Thyroid gland (tissue), 4 donors: ENCODE measurements around the gene PRAC1.

Experiments used
- POLR2A ChIP-seq, 2 donors: fragments of 450-650 bp; IDR thresholded peaks; one replicate each; pipeline ENCODE4 v1.6.1; 2017; ENCODE audit warnings: antibody characterized with exemption in 2 of 2, mild to moderate bottlenecking in 2 of 2, moderate library complexity in 1 of 2
- TF ChIP-seq, protein P1 (sequence below), 6 experiments: fragments of 200-600 bp in 3 of 6; fragments of 450-650 bp in 3 of 6; sonication (generic) in 3 of 6; IDR thresholded peaks; one replicate each; pipeline ENCODE4 v1.5.1; 2016 to 2019; ENCODE audit warnings: antibody characterized with exemption in 6 of 6, mild to moderate bottlenecking in 2 of 6, inconsistent platforms in 1 of 6, moderate library complexity in 1 of 6

DNA sequence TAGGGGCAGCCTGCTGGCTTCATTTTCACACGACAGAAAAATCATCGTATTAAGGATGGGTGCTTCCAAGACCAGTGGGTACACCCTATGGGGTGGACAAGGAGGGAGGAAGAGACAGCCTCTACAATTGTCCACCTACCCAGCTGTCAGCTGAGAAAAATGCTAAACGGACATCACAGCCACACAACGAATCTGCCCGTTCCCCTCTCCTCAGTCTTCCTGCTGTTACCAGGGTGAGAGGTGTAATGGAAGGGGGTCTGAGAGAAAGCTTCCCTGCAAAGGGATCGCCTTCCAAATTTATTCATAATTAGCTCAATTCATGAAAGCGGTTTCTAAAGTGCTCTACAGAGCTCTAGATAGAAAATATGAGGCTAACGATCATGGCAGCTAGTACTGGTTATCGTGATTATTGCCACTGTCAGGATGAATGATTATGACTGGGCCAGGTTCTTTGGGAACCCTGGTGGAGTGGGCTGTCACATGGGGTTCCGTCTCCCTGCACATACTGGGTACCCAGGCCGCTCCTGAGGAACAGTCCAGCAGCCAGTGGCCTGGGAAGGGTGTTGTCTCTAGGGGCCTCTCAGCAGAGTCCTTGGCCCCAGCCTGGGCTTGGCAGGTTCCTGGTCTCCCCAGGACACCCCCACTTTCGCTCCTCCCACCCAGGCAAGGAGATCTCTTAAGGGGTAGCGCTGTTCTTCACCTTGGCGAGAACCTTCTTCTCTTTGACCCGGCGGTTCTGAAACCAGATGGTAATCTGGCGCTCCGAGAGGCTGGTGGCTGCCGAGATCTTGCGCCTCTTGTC lies 4.0 kb upstream of the PRAC1 start:
- TF ChIP-seq, protein P1, sequence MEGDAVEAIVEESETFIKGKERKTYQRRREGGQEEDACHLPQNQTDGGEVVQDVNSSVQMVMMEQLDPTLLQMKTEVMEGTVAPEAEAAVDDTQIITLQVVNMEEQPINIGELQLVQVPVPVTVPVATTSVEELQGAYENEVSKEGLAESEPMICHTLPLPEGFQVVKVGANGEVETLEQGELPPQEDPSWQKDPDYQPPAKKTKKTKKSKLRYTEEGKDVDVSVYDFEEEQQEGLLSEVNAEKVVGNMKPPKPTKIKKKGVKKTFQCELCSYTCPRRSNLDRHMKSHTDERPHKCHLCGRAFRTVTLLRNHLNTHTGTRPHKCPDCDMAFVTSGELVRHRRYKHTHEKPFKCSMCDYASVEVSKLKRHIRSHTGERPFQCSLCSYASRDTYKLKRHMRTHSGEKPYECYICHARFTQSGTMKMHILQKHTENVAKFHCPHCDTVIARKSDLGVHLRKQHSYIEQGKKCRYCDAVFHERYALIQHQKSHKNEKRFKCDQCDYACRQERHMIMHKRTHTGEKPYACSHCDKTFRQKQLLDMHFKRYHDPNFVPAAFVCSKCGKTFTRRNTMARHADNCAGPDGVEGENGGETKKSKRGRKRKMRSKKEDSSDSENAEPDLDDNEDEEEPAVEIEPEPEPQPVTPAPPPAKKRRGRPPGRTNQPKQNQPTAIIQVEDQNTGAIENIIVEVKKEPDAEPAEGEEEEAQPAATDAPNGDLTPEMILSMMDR (IDR thresholded peaks at IDR 0.05): no peak
- no peak for TF ChIP-seq POLR2A (IDR thresholded peaks at IDR 0.05)
